Activated effector memory CD4-positive, alpha-beta T cell treated with Interleukin-2 at 50 U/mL for 16 hours (primary cell): Measurements from ENCODE around the gene LYPD5.
"Not testable (repeated sequence)": the region's sequence is repeated elsewhere in the genome, so short reads cannot be mapped to it uniquely, and the experiment has no call there.

Experiments used
- DNase-seq: peaks from one replicate; pipeline ENCODE4 v3.0.0-alpha.2; 2020

LYPD5 gene, protein sequence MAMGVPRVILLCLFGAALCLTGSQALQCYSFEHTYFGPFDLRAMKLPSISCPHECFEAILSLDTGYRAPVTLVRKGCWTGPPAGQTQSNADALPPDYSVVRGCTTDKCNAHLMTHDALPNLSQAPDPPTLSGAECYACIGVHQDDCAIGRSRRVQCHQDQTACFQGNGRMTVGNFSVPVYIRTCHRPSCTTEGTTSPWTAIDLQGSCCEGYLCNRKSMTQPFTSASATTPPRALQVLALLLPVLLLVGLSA

DNA sequence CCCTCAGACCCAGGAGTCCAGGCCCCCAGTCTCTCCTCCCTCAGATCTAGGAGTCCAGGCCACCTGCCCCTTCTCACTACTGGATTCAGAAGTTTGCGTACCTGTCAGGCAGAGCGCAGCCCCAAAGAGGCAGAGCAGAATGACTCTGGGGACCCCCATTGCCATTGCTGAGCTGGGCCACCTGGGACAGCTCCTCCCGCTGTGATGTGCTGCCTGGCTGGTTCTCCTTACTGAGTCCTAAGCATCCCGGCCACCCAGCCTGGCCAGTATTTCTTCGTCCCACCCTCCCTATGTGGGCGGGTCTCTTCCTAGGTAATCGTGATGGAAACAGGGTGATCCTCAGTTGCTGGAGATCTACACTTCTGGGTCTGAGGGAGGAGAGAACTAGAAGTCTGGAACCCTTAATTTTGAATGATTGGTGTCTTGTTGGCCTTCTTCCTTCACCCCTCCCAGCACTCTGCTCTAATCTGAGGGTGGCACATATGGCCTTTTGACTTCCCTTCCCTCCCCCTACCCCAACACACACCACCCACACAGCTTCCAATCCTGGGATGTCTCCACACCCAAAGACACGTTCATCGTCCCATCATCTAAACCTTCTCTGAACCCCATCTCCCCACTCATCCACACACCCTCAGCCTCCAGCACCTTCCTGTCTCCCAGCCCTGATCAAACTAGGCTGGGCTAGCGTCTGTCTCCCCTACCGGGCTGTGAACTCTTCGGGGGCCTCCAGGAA, at the start of gene LYPD5:
Gene LYPD5 (minus strand): TSS at position 232 of the 736 bp plus-strand sequence. CDS start 67 bp downstream, at position 165.
- DNase-seq: no peak

DNA sequence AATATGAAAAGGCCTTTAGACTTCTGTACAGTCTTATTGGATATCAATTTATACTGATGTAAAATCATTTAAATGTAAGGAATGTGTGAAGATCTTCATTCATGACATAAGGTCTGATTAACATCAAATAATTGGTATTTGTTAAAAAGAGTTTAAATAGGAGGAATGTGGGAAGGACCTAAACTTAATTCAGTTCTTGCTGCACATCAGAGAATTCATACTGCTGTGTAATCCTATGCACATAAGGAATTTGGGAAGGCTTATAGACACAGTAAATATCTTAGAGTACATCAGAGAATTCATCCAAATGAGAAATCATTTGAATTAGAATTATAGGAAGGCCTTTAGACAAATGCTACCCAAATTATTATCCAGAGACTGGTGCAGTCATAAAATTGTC, 46.6 kb upstream of the LYPD5 start:
- no peak for DNase-seq

DNA sequence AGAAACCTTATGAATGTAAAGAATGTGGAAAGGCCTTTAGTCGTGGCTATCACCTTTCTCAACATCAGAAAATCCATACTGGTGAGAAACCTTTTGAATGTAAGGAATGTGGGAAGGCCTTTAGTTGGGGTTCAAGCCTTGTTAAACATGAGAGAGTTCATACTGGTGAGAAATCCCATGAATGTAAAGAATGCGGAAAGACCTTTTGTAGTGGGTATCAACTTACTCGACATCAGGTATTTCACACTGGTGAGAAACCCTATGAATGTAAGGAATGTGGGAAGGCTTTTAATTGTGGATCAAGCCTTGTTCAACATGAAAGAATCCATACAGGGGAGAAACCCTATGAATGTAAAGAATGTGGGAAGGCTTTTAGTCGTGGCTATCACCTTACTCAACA, 45.6 kb upstream of the LYPD5 start:
- no peak for DNase-seq

DNA sequence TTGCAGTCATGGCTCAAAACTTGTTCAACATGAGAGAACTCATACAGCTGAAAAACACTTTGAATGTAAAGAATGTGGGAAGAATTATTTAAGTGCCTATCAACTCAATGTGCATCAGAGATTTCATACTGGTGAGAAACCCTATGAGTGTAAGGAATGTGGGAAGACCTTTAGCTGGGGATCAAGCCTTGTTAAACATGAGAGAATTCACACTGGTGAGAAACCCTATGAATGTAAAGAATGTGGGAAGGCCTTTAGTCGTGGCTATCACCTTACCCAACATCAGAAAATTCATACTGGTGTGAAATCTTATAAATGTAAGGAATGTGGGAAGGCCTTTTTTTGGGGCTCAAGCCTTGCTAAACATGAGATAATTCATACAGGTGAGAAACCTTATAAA, 45.0 kb upstream of the LYPD5 start:
- DNase-seq: no peak

DNA sequence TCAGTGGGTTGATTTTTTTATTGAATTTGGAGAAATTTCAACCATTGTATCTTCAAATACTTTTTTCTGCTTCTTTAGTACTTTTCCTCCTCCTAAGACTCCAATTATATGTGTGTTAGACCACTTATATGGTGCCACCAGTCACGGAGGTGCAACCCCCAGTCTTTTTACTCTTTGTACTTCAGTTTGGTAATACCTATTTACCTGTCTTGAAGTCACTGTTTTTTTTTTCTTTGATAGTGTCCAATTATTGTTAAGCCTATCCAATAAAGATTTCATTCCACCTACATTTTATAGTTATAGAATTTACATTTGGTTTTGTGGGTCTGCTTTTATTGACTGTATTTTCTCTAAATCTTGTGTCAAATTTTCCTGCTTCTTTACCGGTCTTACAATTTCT, 39.8 kb upstream of the LYPD5 start:
- DNase-seq: no peak

DNA sequence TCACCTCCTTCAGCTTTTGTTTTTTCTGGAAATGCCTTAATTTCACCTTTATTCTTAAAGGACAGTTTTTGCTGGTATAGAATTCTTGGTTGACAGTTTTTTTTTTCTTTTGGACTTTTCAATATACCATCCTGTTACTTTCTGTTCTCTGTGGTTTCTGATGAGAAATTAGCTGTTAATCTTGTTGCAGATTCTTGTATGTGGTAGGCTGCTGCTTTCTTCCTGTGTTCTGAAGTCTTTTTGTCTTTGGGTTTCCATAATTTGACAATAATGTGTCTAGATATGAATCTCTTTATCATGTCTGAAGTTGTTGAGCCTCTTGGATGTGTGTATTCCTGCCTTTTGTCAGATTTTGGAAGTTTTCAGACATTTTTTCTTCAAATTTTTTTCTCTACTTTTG, 36.9 kb upstream of the LYPD5 start:
- no peak for DNase-seq

DNA sequence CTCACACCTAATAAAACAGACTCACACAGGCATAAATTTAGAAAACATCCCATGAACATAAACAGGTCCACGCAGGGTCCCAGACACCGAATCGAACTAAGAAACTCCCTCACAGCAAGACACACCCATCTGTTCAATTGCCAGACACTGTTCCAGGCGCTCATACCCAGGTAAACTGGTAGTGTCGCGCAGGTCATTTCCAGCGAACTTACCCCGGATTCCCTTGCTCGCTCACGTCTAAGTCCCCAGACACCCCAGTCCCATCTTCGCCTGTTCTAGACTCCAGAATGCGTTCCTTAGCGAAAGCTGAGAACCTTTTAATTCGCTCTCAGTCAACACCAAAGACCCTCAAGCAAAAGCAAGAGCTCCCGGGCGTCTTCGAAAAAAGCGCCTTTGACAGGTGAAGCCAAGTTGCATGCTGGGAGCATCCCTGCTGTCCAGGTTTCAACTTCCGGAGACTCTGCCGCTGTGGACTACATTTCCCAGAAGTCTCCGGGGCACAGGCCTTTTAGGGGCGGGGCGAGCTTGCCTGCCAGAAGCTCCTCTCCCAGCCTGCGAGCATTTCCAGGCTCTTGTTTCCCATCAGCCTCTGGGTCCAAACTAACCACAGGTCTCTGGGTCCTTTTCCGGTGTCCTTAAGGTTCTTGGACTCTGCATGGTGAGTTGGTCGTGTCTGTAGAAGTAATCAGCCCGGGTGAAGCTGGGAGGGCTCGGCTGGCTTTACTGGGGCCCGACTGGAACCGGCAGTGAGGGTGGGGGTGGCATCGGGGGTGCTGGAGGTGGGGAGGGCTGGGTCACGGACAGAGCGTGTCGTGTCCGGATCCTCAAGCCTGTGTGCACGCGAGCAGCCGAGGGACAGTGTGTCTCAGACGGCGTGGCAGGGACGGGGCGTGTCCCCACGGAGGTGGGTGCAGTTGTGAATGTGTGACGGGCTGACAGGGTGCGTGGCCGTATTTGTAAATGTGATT, 24.8 kb upstream of the LYPD5 start, which contains the start of gene ZNF283:
Gene ZNF283 (plus strand): TSS at position 535 of the 968 bp plus-strand sequence. CDS start 6,184 bp downstream, outside the sequence.
- DNase-seq: peak; percentile 71

DNA sequence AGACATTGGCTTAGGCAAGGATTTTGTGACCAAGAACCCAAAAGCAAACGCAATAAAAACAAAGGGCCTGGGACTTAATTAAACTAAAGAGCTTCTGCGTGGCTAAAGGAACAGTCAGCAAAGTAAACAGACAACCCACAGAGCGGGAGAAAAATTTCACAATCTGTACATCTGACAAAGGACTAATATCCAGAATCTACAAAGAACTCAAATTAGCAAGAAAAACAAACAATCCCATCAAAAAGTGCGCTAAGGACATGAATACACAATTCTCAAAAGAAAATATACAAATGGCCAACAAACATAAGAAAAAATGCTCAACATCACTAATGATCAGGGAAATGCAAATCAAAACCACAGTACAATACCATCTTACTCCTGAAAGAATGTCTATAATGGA, 22.3 kb upstream of the LYPD5 start:
- DNase-seq: not testable (repeated sequence)

DNA sequence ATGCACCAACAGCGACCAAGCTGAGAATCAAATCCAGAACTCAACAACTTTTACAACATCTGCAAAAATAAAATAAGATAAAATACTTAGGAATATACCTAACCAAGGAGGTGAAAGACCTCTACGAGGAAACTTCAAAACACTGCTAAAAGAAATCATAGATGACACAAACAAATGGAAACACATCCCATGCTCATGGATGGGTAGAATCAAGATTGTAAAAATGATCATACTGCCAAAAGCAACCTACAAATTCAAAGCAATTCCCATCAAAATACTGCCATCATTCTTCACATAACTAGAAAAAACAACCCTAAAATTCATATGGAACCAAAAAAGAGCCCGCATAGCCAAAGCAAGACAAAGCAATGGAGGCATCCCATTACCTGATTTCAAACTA, 21.6 kb upstream of the LYPD5 start:
- DNase-seq: not testable (repeated sequence)

DNA sequence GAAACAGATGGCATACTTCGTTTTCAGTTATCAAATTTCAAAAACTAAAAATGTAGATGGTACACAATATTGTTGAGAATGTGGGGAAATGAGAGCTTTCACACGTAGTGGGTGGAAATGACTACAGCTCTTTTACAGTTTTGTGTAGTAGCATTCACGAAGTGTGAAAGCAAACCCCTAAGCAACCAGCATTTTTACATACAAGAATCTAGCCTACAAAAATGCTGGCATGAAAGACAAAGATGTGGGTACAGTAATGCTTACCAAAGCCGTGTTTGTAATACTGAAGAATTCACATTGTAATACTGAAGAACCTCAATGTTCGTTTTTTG, 18.6 kb upstream of the LYPD5 start:
- DNase-seq: no peak

DNA sequence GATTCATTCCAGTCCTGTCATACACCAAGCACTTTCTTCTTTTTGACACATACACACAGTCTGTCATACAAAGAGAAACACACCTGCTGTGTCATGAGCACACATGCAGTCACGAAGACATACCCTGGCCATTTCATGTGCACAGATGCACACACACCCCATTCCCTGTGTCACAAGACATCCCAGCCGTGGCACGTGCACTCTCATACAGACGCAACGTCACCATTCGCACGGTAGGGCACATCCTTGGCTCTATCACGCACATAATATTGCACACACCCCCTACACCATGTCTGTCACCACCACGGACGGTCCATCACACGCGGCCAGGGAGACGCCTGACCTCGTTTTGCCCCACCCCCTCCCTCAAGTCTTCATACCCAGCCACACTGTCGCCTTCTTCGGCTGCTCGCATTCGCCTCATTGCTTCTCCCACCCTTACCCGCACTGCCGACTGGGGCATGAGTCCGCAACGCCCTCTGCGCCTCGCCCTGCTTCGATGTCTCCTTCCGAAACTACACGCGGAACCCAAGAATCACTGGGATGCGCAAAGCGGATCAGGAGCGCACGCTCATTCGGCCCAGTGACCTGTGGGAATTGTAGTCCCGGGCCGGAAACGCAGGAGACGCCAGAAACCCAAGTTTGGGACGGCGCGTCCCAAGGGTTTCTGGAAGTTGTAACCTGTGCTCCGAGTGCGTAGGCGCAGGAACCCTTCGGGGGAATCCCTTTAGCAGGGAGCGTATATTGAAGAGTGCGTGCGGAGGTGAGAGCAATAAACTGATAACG, 18.0 kb upstream of the LYPD5 start:
- DNase-seq: no peak

DNA sequence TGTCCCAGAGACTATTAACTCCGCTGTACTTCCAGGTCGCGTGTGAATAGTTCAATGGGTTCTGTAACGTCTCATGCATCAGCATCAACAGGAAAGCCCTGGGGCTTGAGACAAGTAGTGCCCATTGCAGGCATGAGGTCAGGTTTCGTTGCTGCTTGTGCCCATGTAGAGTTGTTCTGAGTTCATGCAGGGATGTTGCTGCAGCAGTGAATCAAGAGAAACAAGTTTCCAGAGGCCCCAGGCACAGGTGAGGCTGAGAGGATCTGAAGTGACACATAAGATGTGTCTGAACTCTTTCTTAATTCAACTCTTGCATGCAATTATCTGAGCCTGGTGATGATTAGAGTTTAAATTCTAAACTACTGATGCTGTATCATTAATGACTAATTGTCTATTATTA, 16.3 kb upstream of the LYPD5 start:
- DNase-seq: no peak

DNA sequence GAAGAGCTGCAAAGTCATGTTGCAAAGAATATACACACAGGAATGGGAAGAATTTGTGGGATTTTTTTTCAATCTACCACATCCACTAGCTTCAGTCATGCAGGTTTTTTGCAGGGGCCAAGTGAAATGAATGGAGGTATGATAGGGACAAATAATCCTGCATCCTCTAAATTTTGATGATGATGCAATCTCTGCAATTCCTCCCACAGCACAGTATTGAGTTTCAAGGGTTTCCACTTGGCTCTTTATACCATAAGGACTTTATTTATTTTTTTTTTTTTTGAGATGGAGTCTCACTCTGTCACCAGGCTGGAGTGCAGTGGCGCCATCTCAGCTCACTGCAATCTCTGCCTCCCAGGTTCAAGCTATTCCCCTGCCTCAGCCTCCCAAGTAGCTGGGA, 15.2 kb upstream of the LYPD5 start:
- DNase-seq: not testable (repeated sequence)

DNA sequence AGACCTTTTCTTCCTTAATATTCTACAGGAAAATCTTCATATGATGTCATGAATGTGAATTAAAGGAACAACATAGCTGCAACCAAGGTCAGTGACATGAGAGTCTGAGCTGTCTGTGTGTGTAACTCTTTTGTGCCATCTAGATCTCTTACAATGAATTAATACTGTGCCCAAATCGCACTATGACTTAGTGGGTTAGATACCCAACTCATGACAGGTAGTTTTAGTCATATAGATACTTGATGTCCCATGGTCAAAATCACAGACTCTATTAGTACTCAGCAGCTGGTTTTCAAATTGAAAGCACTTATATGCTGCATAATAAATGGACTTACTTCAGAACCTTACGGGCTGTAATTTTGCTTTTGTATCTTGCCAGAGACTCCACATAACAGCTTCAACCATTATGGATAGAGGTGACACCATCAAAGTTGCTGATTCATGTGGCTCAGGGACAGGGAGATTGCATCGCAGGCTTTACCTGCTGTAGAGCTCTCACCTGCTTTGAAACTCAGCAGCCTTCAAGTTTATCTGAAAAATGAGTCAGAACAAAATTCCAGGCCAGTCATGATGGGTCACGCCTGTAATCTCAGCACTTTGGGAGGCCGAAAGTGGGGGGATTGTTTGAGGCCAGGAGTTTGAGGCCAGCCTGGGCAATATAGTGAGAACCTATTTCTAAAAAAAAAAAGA, 12.6 kb upstream of the LYPD5 start:
- DNase-seq: no peak

DNA sequence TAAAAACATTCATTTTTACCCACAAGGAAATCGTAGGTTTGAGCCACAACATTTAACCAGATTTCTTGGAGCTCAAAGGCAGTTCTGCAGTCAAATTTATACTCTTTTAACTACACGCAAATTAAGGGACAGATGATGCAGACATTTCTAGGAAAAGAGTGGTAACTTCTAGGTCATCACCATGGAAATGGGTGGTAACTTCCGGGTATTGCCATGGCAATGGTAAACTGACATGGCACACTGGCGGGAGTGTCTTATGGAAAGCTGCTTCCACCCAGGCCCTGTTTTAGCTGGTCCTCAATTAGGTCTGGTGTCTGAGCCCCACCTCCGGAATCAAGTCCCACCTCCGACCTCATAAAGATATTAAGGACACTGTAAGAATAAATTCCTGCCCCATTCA, 10.4 kb upstream of the LYPD5 start:
- no peak for DNase-seq

DNA sequence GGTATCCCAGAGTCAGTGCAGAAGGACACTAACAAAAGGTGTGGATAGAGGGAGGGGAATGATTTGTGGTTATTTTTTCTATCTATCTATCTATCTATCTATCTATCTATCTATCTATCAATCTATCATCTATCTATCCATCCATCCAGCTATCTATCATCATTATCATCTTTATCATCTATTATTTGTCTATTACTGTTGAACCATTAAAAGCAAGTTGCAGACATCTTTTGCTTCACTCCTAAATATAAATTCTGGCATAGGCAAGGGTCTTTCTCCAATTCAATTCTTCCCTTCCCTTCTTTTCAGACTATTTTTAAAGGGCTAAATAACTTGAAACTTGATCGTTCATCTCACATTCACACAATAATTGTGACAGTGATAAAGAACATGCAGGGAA, 10.0 kb upstream of the LYPD5 start:
- DNase-seq: no peak

DNA sequence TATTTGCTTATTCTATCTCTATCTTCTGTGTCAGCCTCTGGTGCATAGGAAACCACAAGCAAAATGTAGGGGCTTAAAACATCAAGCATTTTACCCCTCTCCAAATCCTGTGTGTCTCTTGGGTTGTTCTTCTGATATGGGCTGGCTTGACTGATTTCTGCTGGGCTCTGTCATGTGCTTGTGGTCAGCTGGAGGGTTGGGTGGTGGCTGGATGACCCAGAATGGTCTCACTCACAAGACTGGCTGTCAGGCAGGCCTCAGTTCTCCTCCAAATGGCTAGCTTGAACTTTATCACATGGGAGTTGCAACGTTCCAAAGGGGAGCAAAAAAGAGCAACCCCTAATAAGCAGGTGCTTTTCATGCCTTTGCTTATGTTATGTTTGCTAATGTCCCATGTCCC, 9.6 kb upstream of the LYPD5 start:
- DNase-seq: no peak

DNA sequence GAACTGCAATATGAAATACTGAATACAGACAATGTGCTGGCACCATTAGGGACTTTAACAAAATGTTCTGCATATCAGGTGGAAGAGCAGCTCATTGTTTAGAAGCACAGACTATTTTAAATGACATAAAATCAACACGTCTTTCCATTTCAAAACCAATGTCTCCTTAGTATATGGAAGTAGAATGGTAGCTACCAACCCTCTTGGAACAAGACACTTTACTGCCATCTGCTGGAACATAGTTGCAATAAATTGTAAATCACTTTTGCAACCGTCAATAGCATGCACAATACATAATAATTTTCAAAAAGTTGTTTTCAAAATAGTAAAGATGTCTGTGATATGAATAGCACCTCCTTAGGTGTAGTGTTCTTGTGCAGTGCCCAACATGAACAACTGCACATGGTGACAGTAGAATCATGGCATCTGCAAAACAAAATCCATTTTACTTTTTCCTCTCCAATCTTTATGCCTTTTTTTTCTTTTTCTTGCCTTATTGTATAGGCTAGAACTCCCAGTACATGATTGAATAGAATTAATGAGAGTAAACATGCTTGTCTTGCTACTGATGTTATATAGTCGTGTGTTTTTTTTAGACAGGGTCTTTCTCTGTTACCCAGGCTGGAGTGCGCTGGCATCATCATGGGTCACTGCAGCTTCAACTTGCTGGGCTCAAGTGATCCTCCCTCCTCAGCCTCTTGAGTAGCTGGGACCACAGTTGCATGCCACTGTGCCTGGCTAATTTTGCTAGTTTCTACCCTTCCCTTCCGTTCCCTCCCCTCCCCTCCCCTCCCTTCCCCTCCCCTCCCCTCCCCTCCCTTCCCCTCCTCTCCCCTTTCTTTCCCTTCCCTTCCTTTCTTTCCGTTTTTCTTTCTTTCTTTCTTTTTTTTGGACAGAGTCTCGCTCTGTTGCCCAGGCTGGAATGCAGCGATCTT, 7.8 kb upstream of the LYPD5 start:
- DNase-seq: no peak

DNA sequence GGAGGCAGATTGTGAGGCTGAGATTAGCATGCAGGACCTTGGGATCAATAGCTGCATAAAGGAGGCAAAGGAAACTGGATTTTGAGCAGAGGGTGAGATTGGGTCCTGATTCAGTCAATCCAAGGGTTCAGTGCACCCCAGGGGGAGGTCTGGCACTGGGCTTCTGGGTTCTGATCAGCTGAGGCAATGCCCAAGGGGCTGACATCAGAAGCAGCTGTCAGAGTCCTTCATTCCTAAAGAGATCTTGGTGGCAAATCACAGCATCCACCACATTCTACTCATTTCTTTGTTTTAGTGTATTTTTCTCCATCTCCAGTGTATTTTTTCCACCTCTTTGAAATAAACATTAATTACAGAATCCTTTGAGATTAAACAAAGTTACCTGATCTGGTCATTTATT, 5.4 kb upstream of the LYPD5 start:
- DNase-seq: no peak

DNA sequence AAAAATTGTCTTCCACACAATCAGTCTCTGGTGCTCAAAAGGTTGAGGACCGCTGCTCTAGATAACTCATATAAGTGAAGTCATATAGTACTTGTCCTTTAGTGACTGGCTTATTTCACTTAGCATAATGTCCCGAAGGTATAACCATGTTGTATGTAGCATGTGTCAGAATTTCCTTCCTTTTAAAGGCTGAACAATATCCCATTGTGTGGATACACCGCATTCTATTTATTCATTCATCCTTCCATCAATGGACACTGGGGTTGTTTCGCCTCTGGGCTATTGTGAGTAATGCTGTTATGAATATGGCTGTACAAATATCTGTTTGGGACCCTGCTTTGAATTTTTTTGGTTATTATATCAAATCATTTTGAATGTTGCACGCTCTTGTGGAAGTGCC, 4.6 kb upstream of the LYPD5 start:
- DNase-seq: no peak

DNA sequence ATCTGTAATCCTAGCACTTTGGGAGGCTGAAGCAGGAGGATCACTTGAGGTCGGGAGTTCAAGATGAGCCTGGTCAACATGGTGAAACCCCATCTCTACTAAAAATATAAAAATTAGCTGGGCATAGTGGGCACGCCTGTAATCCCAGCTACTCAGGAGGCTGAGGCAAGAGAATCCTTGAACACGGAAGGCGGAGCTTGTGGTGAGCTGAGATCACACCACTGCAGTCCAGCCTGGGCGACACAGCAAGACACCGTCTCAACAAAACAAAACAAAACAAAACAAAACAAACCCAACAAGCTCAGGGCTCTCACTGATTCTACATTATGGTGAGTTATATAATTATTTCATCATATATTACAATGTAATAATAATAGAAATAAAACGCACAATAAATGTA, 4.2 kb upstream of the LYPD5 start:
- not testable (repeated sequence) for DNase-seq
